NCI-H2227 treated with DMSO at 0.1 percent for 48 hours (cell line): ENCODE data around the gene RLN1.
"Not testable (repeated sequence)": the region's sequence is repeated elsewhere in the genome, so short reads cannot be mapped to it uniquely, and the experiment has no call there.

Experiments used
- DNase-seq: peaks from one replicate; lab custom pipeline; 2025; lab: John Stamatoyannopoulos, UW

The RLN1 gene, protein sequence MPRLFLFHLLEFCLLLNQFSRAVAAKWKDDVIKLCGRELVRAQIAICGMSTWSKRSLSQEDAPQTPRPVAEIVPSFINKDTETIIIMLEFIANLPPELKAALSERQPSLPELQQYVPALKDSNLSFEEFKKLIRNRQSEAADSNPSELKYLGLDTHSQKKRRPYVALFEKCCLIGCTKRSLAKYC

DNA sequence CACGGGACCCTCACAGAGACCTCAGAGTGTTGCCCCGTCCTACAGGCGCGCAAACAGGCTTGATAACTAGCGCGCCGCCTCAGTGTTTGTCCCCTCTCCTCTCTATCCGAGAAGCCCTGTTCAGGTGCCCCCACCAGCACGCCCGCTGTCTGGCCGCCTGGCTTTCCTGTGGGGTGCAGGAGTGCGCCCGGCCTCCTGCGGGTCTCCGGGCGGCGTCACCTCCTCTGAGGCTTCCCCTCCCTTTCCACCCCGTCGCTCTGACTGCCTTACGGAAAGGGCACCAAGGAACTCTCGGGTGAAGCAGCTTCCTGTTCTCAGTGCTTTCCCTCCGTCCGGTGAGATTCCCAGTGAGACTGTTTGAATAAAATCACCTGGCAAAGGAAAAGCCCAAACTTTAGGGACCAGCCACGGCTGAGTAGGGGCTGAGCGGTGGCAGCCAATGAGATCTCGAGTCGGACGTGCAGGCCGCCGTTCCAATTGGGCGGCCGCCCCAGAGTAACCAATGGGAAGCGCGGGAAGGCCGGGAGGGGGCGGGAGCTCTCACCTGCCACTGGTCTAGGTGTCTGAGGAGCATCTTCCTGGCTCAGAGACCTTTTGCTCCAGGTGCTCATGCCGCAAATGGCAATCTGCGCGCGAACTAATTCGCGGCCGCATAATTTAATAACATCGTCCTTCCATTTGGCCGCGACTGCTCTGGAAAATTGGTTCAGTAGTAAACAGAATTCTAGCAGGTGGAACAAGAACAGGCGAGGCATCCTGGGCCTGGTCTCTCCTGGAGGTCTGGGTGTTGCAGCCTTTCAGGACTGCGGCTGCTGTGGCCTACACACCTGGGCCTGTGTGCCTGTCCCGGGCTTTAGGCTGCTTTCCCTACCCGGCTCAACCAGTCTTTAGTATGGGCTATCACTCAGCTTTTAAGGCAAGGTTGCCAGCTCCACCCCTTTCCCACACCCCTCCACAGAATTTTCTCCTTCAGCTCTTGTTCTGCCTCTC is at the start of gene RLN1:
Gene RLN1 (minus strand): TSS at position 885 of the 990 bp plus-strand sequence. CDS start 130 bp downstream, at position 755.
- DNase-seq, result not testable (repeated sequence)

DNA sequence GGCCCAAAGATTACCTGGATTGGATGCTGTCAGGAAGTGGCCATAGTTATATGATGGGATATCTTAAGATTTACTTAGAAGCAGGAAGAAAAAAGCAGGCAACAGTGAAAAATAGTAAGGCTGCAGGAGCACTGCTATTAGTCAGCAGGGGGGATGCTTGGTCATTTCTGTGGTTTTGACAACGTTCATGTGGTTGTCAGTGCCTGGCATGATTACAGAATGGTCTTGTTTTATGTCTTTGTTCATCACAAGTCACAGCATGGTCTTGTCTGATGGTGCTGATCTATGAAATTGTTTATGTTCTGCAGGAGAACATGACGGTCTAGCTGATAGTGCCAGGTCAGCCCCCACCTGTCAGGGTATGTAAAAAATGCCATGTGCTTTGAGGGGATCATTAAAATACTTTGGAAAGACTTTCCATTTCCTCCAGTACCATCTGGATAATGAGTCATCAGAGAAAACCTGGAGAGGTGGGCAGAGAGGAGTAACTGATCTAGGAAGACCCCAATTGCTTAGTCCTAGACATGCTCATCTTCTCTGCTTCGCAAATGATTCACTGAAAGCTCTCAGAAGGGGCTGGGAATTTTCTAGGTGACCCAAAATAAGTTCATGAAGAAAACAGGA is 49.5 kb upstream of the RLN1 start:
- no peak for DNase-seq

- no peak for DNase-seq
These were observed 48.5 kb upstream of the RLN1 start for GRCh38 chr9:5388026-5388819.

GRCh38 chr9:5384436-5384835 is 44.8 kb upstream of the RLN1 start:
- no peak for DNase-seq

GRCh38 chr9:5382479-5382878 is 42.8 kb upstream of the RLN1 start:
- DNase-seq, result no peak

GRCh38 chr9:5375790-5376477 is 36.3 kb upstream of the RLN1 start:
- DNase-seq, result no peak

DNA sequence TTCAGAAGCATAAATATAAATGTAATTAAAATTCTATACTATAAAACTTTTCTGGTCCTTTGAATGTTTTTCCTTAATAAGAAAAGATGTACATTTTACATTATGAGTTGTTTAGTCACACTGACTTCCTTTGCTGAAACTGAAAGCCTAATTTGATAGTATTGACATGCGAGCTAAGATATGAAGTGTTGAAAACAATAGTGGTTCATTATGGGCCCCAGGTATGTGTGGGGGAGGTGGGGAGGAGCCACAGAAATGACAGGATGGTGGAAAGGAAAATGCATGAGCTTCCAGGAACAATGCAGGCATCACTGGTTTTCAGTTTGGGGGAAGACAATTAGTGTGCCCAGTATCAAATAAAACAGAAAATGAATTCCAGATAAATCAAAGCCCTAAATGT is 35.4 kb upstream of the RLN1 start:
- no peak for DNase-seq

DNA sequence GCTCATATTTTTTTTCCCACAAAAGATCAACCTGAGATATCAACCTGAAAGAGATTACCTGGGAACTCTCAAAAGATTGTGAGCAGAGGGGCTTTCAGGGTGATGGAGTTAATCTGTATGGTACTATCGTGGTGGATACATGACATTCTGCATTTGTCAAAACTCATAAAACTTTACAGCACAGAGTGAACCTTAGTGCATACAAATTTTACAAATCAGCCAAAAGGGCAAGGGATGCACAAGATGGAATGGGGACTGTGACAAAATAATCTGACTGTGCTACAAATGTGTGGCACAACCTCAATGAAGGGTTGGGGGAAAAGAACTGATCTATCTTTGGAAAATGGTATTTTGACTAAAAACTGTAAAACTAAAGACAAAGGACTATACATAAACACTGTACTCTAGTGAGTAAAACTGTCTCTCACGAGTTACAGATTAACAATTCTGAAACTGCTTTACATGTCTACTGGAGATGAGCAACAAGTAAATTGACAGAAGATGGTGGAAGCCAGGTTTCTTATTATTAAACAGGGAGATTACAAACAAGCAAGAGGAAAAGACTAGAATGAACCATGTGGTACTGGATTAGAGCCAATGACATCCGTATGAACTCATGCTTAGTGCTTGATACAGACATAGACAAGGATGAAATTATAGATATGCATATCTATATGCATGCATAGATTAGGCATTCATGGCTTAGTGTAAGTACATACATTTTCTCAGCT is 24.8 kb upstream of the RLN1 start:
- DNase-seq, result no peak

- no peak for DNase-seq
These were observed 21.8 kb upstream of the RLN1 start for GRCh38 chr9:5361326-5362010.

DNA sequence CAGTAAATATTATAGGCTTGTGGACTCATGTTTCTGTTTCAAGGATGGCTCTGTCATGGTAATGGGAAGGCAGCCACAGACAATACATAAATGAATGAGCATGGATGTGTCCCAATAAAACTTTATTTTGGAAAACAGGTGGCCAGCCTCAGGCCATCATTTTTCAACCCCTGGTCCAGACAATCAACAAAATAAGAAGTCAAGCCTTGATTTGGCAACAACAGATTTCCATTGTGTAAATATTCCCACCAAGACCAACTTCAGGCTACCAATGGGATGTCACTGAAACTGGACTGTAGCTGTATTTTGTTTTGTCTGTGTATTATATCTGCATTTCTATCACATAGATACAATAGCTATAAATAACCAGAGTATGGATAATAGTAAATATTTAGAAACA is 20.7 kb upstream of the RLN1 start:
- no peak for DNase-seq

DNA sequence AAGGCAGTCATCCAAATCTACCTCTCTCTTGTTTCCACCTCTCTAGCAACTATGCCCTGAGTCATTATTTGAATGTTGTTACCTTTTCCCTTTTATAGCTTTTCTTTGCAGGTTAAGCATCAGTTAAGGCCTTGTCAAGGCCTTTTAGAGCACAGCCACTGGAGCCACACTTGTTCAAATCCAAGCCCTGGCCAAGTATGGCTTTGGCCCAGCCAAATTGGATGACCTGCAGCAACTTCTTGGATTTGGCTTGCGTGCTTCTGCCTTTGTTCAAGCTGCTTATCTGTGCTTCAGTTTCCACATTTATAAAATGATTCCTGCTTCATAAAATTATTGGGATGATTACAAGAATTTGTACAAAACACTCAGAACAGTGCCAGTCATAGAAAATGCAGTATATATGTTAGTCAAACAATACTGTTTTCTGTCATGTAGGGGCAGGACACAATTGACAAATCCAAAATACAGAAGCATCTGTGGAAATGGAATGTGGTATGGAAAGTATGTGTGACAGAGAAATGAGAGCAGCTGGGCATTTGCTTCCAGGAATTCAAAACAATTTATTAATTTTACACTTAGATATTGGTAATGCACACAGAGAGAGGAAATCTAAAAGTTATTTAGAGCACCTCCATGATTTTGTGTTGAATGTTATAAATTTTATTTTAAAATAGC is 17.9 kb upstream of the RLN1 start:
- no peak for DNase-seq

DNA sequence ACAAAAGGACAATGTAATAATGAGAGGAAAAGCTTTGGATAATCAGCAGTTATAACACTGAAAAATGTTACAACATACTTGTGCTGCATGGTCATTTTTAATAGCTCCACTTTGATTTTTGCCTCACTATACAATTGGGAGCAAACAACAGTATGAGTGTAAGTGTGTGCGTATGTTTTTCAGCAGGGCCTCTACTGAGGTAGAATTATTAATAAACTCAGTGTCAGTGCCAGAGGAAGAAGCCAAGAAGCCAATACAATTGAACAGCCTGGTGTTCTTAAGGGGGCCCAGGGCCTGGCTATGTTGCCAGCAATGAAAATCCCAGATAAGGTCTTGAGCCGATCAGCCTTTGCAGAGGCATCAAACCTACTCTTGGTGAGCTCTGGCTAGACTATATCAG is 16.1 kb upstream of the RLN1 start:
- no peak for DNase-seq

DNA sequence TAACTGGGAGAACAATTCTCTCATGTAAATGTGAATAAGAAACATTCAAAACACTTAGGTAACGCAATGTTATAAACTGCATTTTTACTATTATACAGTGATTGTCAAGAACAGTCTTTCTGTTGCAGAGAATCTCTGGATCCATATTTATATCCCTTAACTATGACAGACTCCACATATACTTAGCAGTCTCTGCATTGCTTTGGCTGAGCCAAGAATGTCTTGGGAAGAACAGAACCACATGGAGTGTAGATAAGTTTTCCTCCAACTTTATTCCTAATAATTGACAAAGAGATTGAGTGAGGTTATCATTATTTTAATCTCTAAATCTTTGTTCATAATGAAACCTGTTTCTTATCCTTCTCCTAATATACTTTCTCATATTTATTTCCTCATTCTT is 15.6 kb upstream of the RLN1 start:
- no peak for DNase-seq

GRCh38 chr9:5354184-5354583 is 14.5 kb upstream of the RLN1 start:
- DNase-seq, result no peak

DNA sequence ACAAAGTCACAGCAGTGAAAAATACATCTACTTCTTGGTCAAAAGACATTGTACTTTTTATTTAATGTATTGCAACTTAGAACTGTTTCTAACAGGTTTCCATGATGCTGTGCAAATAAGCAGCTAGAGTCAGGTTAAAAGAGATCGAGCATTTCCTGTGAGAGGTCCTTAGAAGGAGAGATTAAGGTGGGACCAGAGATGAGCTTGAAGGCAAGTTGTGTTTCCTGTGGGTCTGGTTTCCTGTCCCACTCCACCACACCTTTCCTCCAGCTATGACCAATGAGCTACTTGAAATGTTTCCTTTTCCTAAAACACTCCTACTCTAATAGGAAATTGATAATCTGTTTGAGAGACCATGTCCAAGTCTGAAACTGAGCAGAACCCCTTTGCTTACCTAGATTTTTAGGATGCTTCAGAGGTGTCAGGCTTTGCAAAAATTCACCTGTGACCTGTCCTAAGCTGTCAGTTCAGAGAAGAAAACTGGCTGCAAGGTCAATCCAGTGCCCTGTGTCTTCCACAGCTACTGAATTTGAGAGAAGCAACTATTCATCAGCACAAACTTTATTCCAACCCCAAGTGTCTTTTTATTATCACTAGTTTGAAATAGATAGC is 13.1 kb upstream of the RLN1 start:
- no peak for DNase-seq

DNA sequence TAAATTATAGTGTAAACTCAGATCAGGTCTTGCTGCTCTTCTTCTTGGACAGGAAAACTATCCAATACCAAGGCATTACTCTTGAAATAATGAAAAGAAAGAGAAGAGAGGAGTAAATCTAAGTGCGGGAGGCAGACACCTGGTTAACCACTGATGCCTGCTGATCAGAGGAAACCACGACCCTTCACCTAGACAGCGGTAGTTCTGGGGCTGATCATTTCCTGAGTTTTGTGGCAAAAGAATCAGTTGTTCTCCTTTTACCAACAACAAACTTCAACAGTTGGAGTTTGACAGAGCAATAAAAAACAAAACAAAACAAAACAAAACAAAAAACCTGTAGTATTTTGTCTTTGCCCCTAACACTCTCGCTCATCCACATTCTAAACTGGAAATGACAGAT is 3.0 kb downstream of the RLN1 start:
- DNase-seq, result no peak

DNA sequence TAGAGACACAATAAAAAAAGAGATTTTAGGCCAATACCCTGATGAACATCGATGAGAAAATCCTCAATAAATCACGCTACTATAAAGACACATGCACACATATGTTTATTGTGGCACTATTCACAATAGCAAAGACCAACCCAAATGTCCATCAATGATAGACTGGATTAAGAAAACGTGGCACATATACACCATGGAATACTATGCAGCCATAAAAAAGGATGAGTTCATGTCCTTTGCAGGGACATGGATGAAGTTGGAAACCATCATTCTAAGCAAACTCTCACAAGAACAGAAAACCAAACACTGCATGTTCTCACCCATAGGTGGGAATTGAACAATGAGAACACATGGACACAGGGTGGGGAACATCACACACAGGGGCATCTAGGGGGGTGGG is 8.4 kb downstream of the RLN1 start:
- not testable (repeated sequence) for DNase-seq

DNA sequence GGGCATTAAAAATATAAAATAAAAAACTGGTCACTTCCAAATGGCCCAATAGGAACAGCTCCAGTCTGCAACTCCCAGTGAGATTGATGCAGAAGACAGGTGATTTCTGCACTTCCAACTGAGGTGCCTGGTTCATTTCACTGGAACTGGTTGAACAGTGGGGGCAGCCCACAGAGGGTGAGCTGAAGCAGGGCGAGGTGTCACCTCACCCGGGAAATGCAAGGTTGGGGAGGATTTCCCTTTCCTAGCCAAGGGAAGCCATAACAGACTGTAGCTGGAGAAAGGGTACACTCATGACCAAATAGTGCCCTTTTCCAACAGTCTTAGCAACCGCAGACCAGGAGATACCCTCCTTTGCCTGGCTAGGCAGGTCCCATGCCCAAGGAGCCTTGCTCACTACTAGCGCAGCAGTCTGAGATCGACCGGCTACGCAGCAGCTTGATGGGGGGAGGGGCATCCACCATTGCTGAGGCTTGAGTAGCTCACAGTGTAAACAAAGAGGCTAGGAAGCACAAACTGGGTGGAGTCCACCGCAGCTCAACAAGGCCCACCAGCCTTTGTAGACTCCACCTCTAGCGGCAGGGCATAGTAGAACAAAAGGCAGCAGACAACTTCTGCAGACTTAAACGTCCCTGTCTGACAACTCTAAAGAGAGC is 12.7 kb downstream of the RLN1 start:
- DNase-seq, result peak; percentile 71

DNA sequence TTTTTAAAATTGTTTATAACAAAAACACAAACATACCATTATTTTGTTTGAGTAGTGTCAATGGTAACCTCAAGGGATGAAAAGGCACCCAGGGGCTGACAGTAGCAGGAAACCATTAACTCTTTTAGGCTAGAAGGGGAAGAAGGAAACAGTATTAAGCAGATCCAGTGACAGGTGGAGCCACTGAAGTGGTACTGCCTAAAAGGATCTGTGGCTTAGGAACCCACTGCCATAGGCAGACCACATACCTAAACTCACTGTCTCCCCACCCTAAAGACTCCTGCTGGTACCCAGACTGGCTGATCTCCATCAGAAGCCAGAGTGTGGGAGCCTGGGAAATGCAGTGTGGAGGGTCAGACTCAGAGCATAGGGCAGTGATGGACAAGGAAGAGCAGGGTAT is 13.5 kb downstream of the RLN1 start:
- no peak for DNase-seq
